ACHN (cell line): ENCODE measurements around the gene FAM200C.
A peak's percentile ranks its signal among the peaks of the same experiment; 100 is the strongest.

ENCODE experiments used
- DNase-seq: peaks from one replicate; pipeline ENCODE4 v3.0.0-alpha.2; 2015
- in situ Hi-C: cut with HindIII; loops from 2 replicates; pipeline ENCODE4 v1.10.0; 2017; ENCODE audit warnings: low sequenced_read_pairs, low pct_ligation_motif_present, low pct_unique_long_range_greater_than_20kb

Gene FAM200C

GRCh38 chr5:160421625-160422258 lies 21.9 kb upstream of the FAM200C start, which contains the start of gene PTTG1:
PTTG1 (plus strand) TSS chr5:160421855; CDS start chr5:160422313, 458 bp downstream.
- in situ Hi-C loops = no loop called here
- DNase-seq = peak; percentile 96

GRCh38 chr5:160420331-160420610 lies 20.4 kb upstream of the FAM200C start:
- in situ Hi-C loops = no loop called here
- no peak for DNase-seq

GRCh38 chr5:160419458-160420330 lies 19.8 kb upstream of the FAM200C start:
- DNase-seq = peak; percentile 4
- in situ Hi-C loops = no loop called here

- DNase-seq = peak; percentile 93
- in situ Hi-C loops = no loop called here
Observed at GRCh38 chr5:160418561-160419457, 19.0 kb upstream of the FAM200C start, which contains the start of gene SLU7. SLU7 (minus strand) TSS chr5:160419081; CDS start chr5:160415294, 3,787 bp downstream.

GRCh38 chr5:160398806-160399205 lies 1.0 kb downstream of the FAM200C start:
- no peak for DNase-seq
- in situ Hi-C loops = no loop called here

- in situ Hi-C loops = no loop called here
- DNase-seq = no peak
Observed at GRCh38 chr5:160397492-160397891, 2.4 kb downstream of the FAM200C start.

- DNase-seq = no peak
- in situ Hi-C loops = no loop called here
Observed at GRCh38 chr5:160395111-160395510, 4.7 kb downstream of the FAM200C start.

- DNase-seq = peak; percentile 31
- in situ Hi-C loops = no loop called here
Observed at GRCh38 chr5:160390787-160391696, 8.8 kb downstream of the FAM200C start.

- DNase-seq = no peak
- in situ Hi-C loops = no loop called here
Observed at GRCh38 chr5:160387445-160387844, 12.4 kb downstream of the FAM200C start.

- DNase-seq = no peak
- in situ Hi-C loops = no loop called here
Observed at GRCh38 chr5:160385496-160385895, 14.4 kb downstream of the FAM200C start.

- no peak for DNase-seq
- in situ Hi-C loops = no loop called here
Observed at GRCh38 chr5:160384681-160385080, 15.2 kb downstream of the FAM200C start.

GRCh38 chr5:160382346-160382745 lies 17.5 kb downstream of the FAM200C start:
- DNase-seq = no peak
- in situ Hi-C loops = no loop called here

- DNase-seq = no peak
- in situ Hi-C loops = no loop called here
Observed at GRCh38 chr5:160380041-160380440, 19.8 kb downstream of the FAM200C start.

GRCh38 chr5:160379511-160379910 lies 20.3 kb downstream of the FAM200C start:
- in situ Hi-C loops = no loop called here

GRCh38 chr5:160378330-160378729 lies 21.5 kb downstream of the FAM200C start:
- no peak for DNase-seq
- in situ Hi-C loops = no loop called here

More at GRCh38 chr5:160379511-160379910, 20.3 kb downstream of the FAM200C start:
- no peak for DNase-seq

GRCh38 chr5:160377651-160378050 lies 22.2 kb downstream of the FAM200C start:
- no peak for DNase-seq
- in situ Hi-C loops = no loop called here

GRCh38 chr5:160376416-160376815 lies 23.4 kb downstream of the FAM200C start:
- in situ Hi-C loops = no loop called here

GRCh38 chr5:160375701-160376100 lies 24.2 kb downstream of the FAM200C start:
- in situ Hi-C loops = no loop called here
- no peak for DNase-seq

More at GRCh38 chr5:160376416-160376815, 23.4 kb downstream of the FAM200C start:
- DNase-seq = no peak
